GM12872 (cell line): Measurements from ENCODE around the gene KRT1.

Experiments
- TF ChIP-seq, protein P1 (sequence below): IDR thresholded peaks from 3 replicates; pipeline ENCODE4 v1.5.1; 2011; ENCODE audit warnings: low read depth, mild to moderate bottlenecking, low read length, moderate library complexity; ENCODE audit not compliant: insufficient read depth

KRT1 gene

DNA sequence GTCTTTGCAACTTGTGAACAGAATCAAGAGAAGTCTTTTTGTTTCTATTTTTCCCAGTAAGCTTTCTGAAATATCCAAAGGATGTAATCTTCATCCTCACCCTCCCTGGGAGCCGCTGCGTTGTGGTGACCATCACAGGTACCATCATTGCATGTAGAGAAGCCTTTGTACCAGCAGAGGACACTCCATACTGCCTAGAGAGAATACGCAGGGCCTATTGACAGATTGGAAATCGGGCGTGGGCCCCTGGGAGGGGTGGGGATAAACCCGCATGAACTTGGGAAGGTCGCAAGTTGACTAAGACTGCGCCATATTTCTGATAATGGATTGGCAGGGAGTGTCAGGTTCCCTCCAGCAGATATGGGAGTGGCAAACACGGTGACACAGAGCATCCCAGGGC lies 12.7 kb downstream of the KRT1 start:
- TF ChIP-seq, protein P1, sequence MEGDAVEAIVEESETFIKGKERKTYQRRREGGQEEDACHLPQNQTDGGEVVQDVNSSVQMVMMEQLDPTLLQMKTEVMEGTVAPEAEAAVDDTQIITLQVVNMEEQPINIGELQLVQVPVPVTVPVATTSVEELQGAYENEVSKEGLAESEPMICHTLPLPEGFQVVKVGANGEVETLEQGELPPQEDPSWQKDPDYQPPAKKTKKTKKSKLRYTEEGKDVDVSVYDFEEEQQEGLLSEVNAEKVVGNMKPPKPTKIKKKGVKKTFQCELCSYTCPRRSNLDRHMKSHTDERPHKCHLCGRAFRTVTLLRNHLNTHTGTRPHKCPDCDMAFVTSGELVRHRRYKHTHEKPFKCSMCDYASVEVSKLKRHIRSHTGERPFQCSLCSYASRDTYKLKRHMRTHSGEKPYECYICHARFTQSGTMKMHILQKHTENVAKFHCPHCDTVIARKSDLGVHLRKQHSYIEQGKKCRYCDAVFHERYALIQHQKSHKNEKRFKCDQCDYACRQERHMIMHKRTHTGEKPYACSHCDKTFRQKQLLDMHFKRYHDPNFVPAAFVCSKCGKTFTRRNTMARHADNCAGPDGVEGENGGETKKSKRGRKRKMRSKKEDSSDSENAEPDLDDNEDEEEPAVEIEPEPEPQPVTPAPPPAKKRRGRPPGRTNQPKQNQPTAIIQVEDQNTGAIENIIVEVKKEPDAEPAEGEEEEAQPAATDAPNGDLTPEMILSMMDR: peak; percentile 26; the same call in 1 of the 3 replicates

DNA sequence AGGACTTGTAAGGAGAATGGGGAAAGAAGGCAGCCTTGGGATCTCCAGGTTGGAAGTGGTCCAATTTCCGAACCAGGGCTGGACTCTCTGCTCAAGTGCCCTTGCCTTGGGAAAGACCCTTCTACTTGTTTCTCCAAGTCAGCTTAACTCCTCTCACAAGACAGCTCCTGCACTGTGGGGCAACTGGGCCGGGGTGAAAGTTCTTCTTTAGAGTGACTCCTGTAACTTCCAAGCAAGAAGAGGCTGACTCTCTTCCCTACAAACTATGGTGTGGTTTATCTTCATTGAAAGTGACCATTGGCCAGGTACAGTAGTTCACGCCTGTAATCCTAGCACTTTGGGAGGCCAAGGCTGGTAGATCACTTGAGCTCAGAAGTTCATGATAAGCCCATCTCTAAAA lies 13.7 kb downstream of the KRT1 start:
- TF ChIP-seq, protein P1: no peak

DNA sequence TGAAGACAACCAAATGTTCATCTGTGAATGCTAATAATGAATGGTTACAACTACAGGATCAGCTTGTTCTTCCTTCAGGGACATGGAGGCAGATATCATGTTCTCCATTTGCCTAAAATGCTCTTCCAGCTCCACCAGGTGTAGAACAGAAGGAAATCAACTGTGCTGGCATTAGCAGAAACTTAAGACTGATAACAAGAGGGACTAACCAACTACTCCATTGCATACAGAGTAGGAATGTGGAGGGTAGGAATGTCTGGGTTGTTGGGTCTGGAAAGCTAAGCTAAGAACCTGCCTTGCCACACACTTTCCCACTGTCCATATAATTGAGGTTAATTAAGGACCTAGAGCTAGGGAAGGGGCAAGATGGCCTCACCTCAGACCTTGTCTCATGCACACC lies 16.8 kb downstream of the KRT1 start:
- TF ChIP-seq, protein P1: no peak

DNA sequence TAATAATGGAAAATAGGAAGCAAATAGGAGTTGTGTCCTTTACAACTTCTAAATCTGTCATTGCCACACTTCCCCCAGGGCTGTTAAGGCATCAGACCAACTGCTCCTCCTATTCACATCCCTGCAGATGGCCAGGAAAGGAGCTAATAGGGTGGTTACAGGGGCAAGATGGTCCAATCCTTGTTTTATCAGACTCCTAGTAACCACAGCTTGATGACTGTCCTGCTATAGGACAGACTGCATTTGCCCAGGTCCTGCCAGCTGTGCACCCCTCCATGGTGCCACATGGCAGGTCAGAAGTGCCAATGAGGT lies 17.3 kb downstream of the KRT1 start:
- TF ChIP-seq, protein P1: no peak

DNA sequence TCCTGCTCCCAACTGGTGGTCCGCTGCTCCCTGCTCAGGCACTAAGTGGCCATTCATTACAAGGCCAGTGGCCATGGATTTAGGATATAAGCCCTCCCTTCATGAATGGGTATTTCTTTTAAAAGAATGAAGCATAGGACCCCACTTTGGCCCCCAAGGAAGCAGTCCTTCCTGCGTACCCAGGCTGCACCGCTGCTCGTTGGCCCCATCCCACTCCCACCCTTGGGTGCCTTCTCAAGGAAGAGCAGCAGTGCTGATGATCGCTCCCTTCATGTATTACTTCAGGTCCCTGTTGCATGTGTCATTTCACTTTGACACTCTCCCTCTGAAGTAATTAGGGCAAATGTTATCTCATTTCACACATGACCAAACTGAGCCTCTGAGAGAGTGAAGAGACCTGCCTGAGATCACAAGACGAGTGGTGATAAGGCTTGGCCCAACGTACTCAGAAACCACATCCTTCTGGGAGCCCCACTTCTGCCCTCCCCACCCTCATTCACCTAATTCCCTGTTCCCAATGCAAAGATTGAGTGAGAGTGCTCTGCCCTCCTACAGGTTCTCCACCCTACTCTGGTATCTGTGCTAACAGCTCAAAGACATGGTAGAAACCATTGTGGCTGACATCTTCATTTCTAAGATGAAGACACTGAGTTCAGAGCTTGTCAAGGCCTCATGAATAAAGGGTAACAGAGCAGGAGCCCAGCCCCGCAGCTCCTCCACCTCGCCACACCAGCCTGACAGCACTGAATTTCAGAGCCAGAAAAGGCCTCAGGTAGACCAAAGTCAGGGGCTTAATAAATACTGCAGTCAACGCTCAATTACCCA lies 17.9 kb downstream of the KRT1 start:
- TF ChIP-seq, protein P1: no peak

DNA sequence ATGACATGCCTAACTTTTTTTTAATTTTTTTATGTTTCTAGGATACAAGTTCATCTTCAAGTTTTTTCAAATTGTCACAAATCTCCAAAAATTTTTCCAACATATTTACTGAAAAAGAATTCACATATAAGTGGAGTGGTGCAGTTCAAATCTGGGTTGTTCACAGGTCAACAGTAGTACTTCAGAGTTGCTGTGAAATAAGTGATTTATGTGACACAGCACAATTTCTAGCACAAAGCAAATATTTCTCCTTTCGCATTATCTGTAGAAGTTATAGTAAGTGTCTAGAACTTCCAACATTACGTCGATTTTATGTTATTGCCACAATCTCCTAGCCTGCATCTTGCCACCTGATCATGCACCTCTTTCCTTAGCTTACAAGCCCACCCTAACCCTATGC lies 18.5 kb downstream of the KRT1 start:
- TF ChIP-seq, protein P1: no peak

DNA sequence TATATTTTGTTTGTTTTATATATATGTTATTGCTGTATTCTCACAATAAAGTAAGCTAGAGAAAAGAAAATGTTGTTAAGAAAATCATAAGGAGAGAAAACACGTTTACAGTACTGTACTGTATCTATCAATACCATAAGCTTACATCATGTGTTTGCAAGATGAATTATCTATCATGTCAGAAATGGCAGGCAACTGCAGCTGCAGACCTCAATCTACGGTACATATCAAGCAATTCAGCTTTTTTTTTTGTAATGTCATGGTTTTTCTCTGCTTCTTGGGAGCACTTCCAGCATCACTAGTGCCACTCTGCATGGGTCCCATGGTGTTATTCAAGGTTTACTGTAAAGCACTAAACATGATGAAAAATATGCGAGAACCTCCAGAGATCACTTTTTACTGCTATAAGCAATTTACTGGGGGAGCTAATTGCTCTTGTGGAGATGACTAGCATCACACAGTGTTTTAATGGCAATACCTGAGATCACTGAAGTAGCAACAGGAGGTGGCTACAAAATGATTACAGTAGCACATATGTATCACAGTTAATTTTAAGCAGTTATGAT lies 19.2 kb downstream of the KRT1 start:
- TF ChIP-seq, protein P1: no peak
